HEK293 (cell line): ENCODE data around the gene SLC35E3.

Source experiments
- SETDB1 ChIP-seq: IDR thresholded peaks from one replicate; pipeline ENCODE4 v1.6.1; 2017; ENCODE audit warnings: mild to moderate bottlenecking, low read length, moderate library complexity, mixed read lengths; ENCODE audit not compliant: insufficient read length
- YY1 ChIP-seq: fragments of 450-650 bp; formaldehyde crosslinking; IDR thresholded peaks from 2 replicates; pipeline ENCODE4 v1.5.1; 2018; ENCODE audit warnings: missing biosample characterization, missing genetic modification characterization
- ZBTB17 ChIP-seq: fragments of 450-650 bp; formaldehyde crosslinking; IDR thresholded peaks from 2 replicates; pipeline ENCODE4 v1.5.1; 2016; ENCODE audit warnings: missing biosample characterization, missing genetic modification characterization
- ZFP3 ChIP-seq: fragments of 450-650 bp; formaldehyde crosslinking; IDR thresholded peaks from 2 replicates; pipeline ENCODE4 v1.5.1; 2016; ENCODE audit warnings: low read depth, missing biosample characterization, missing genetic modification characterization
- ZNF274 ChIP-seq, 2 experiments: fragments of 200-500 bp in 1 of 2; fragments of 450-650 bp in 1 of 2; sonication (Bioruptor generic) in 1 of 2; formaldehyde crosslinking in 1 of 2; IDR thresholded peaks; 2 replicates each; pipeline versions ENCODE4 v1.5.1 to v1.6.1; 2014 to 2016; ENCODE audit warnings: borderline replicate concordance in 1 of 2, inconsistent platforms in 1 of 2, low read length in 1 of 2, missing biosample characterization in 1 of 2, missing genetic modification characterization in 1 of 2
- ZNF610 ChIP-seq: fragments of 450-650 bp; formaldehyde crosslinking; IDR thresholded peaks from 2 replicates; pipeline ENCODE4 v1.5.1; 2016; ENCODE audit warnings: missing biosample characterization, missing genetic modification characterization, borderline replicate concordance
- ZNF777 ChIP-seq: fragments of 450-650 bp; formaldehyde crosslinking; IDR thresholded peaks from 2 replicates; pipeline ENCODE4 v1.5.1; 2017; ENCODE audit warnings: missing biosample characterization, missing genetic modification characterization, borderline replicate concordance
- TF ChIP-seq, protein P1 (sequence below): fragments of 450-650 bp; formaldehyde crosslinking; IDR thresholded peaks from 2 replicates; pipeline ENCODE4 v1.5.1; 2016; ENCODE audit warnings: missing biosample characterization, missing genetic modification characterization
- TF ChIP-seq, protein P2 (sequence below): fragments of 450-650 bp; formaldehyde crosslinking; IDR thresholded peaks from 2 replicates; pipeline ENCODE4 v1.5.1; 2016; ENCODE audit warnings: missing biosample characterization, missing genetic modification characterization
- TF ChIP-seq, protein P3 (sequence below): fragments of 450-650 bp; formaldehyde crosslinking; IDR thresholded peaks from 2 replicates; pipeline ENCODE4 v1.5.1; 2016; ENCODE audit warnings: missing biosample characterization, missing genetic modification characterization, low read depth

DNA sequence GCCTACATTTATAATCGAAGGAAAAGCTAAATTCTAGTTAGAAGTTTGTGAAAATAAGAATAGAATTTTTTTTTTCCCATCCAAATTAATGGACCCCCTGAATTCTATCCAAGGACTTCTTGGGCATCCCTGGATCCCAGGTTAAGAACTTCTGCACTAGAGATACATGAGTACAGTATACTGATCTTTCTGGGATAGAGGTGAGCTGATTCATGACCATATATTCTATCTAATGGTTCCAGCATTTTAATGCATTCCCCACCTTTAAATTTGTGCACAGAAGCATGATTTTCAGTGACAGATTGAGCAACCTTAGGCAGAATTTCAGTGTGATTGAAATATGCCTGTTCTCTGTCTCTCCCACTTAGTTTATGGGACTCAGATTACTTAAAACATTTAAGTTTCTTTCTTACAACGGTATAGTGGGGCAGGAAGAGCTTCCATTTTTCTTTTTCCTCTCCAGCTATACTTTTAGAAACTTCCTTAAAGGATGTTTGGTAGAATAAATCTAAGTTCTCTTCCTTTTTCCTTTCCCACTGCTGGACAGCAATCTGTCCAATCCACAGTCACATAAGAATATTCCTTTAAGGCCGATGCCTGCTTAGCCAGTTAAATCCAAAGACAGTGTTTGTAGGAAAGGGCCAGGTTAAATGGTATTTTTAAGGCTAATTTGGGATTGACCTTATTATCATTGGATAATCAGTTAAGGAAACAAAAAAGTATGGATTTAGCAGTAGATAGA lies 68.7 kb downstream of the SLC35E3 start:
- TF ChIP-seq ZNF610, result no peak
- TF ChIP-seq, protein P1, sequence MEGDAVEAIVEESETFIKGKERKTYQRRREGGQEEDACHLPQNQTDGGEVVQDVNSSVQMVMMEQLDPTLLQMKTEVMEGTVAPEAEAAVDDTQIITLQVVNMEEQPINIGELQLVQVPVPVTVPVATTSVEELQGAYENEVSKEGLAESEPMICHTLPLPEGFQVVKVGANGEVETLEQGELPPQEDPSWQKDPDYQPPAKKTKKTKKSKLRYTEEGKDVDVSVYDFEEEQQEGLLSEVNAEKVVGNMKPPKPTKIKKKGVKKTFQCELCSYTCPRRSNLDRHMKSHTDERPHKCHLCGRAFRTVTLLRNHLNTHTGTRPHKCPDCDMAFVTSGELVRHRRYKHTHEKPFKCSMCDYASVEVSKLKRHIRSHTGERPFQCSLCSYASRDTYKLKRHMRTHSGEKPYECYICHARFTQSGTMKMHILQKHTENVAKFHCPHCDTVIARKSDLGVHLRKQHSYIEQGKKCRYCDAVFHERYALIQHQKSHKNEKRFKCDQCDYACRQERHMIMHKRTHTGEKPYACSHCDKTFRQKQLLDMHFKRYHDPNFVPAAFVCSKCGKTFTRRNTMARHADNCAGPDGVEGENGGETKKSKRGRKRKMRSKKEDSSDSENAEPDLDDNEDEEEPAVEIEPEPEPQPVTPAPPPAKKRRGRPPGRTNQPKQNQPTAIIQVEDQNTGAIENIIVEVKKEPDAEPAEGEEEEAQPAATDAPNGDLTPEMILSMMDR (tag by site-specific recombination), result no peak
- TF ChIP-seq, protein P2, sequence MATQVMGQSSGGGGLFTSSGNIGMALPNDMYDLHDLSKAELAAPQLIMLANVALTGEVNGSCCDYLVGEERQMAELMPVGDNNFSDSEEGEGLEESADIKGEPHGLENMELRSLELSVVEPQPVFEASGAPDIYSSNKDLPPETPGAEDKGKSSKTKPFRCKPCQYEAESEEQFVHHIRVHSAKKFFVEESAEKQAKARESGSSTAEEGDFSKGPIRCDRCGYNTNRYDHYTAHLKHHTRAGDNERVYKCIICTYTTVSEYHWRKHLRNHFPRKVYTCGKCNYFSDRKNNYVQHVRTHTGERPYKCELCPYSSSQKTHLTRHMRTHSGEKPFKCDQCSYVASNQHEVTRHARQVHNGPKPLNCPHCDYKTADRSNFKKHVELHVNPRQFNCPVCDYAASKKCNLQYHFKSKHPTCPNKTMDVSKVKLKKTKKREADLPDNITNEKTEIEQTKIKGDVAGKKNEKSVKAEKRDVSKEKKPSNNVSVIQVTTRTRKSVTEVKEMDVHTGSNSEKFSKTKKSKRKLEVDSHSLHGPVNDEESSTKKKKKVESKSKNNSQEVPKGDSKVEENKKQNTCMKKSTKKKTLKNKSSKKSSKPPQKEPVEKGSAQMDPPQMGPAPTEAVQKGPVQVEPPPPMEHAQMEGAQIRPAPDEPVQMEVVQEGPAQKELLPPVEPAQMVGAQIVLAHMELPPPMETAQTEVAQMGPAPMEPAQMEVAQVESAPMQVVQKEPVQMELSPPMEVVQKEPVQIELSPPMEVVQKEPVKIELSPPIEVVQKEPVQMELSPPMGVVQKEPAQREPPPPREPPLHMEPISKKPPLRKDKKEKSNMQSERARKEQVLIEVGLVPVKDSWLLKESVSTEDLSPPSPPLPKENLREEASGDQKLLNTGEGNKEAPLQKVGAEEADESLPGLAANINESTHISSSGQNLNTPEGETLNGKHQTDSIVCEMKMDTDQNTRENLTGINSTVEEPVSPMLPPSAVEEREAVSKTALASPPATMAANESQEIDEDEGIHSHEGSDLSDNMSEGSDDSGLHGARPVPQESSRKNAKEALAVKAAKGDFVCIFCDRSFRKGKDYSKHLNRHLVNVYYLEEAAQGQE (tag by site-specific recombination), result peak; percentile 88
- no peak for TF ChIP-seq ZNF274 (IDR thresholded peaks at IDR 0.05; ENCODE audit: low read length)
- no peak for TF ChIP-seq ZNF274 (tag by site-specific recombination; IDR thresholded peaks at IDR 0.05; ENCODE audit: borderline replicate concordance)
- TF ChIP-seq, protein P3, sequence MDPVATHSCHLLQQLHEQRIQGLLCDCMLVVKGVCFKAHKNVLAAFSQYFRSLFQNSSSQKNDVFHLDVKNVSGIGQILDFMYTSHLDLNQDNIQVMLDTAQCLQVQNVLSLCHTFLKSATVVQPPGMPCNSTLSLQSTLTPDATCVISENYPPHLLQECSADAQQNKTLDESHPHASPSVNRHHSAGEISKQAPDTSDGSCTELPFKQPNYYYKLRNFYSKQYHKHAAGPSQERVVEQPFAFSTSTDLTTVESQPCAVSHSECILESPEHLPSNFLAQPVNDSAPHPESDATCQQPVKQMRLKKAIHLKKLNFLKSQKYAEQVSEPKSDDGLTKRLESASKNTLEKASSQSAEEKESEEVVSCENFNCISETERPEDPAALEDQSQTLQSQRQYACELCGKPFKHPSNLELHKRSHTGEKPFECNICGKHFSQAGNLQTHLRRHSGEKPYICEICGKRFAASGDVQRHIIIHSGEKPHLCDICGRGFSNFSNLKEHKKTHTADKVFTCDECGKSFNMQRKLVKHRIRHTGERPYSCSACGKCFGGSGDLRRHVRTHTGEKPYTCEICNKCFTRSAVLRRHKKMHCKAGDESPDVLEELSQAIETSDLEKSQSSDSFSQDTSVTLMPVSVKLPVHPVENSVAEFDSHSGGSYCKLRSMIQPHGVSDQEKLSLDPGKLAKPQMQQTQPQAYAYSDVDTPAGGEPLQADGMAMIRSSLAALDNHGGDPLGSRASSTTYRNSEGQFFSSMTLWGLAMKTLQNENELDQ (tag by site-specific recombination), result no peak
- no peak for TF ChIP-seq ZFP3
- TF ChIP-seq SETDB1, result no peak
- no peak for TF ChIP-seq YY1 (tag by site-specific recombination)
- TF ChIP-seq ZBTB17 (tag by site-specific recombination), result no peak
- TF ChIP-seq ZNF777 (tag by site-specific recombination), result no peak
